PC-9 (cell line): Measurements from ENCODE around the gene NT5DC1. TPM values are rescaled to one million over a fixed set of nuclear protein-coding genes. Genes with fewer than 3 reads are reported as not detected.

ENCODE experiments used
- BruUV-seq: library from RNA; stranded (reverse); fragments of 400-500 nt; replicated peaks from 2 replicates; lab custom pipeline; 2021; lab: Mats Ljungman, UMichigan
- CTCF ChIA-PET: fragments of 300-600 bp; sonication (Branson Sonifier 250); formaldehyde crosslinking; loops from one replicate; lab custom pipeline; 2022; ENCODE audit warnings: antibody characterized with exemption; lab: Charles Lee
- POLR2A ChIA-PET: fragments of 300-600 bp; sonication (Branson Sonifier 250); formaldehyde crosslinking; loops from one replicate; lab custom pipeline; 2022; ENCODE audit warnings: antibody characterized with exemption; ENCODE audit not compliant: unreplicated experiment; lab: Charles Lee
- DNase-seq, 2 experiments: peaks; one replicate each; pipeline versions ENCODE4 v3.0.0 to v3.0.0-alpha.2; 2015 to 2022; ENCODE audit warnings: mixed read lengths in 1 of 2
- H2AFZ ChIP-seq: fragments of 200-600 bp; sonication (generic); 2 replicates; pipeline ENCODE4 v1.8.1; 2017; ENCODE audit warnings: antibody characterized with exemption
- H3F3A ChIP-seq: fragments of 200-600 bp; sonication (generic); 2 replicates; pipeline ENCODE4 v1.8.1; 2017; ENCODE audit warnings: antibody characterized with exemption, mild to moderate bottlenecking, low read depth; ENCODE audit not compliant: insufficient read depth
- H3K27ac ChIP-seq: fragments of 200-600 bp; sonication (generic); 2 replicates; pipeline ENCODE4 v1.6.1; 2016; ENCODE audit warnings: mixed run types
- H3K27me3 ChIP-seq: fragments of 200-600 bp; sonication (generic); 2 replicates; pipeline ENCODE4 v1.6.1; 2016; ENCODE audit warnings: low read depth, mixed run types; ENCODE audit not compliant: insufficient read depth
- H3K36me3 ChIP-seq: fragments of 200-600 bp; sonication (generic); 2 replicates; pipeline ENCODE4 v1.6.1; 2016; ENCODE audit warnings: low read depth, mixed run types
- H3K4me1 ChIP-seq: fragments of 200-600 bp; sonication (generic); replicated peaks from 2 replicates; pipeline ENCODE4 v1.6.1; 2016; ENCODE audit warnings: mixed run types; ENCODE audit not compliant: insufficient read depth
- H3K4me2 ChIP-seq: fragments of 200-600 bp; sonication (generic); 2 replicates; pipeline ENCODE4 v1.6.1; 2017; ENCODE audit warnings: mixed run types
- H3K4me3 ChIP-seq: fragments of 200-600 bp; sonication (generic); 2 replicates; pipeline ENCODE4 v1.6.1; 2016; ENCODE audit warnings: mixed run types
- H3K79me2 ChIP-seq: fragments of 200-600 bp; sonication (generic); 2 replicates; pipeline ENCODE4 v1.6.1; 2017; ENCODE audit warnings: low read depth, mixed run types
- H3K9me2 ChIP-seq: fragments of 200-600 bp; sonication (generic); 2 replicates; pipeline ENCODE4 v1.8.1; 2017; ENCODE audit warnings: mild to moderate bottlenecking; ENCODE audit not compliant: insufficient read depth
- H3K9me3 ChIP-seq: fragments of 200-600 bp; sonication (generic); 2 replicates; pipeline ENCODE4 v1.8.1; 2016; ENCODE audit warnings: low read depth; ENCODE audit not compliant: insufficient read depth
- H4K20me1 ChIP-seq: fragments of 200-600 bp; sonication (generic); 2 replicates; pipeline ENCODE4 v1.8.1; 2017; ENCODE audit not compliant: insufficient read depth
- CTCF ChIP-seq: fragments of 200-600 bp; sonication (generic); conservative IDR thresholded peaks from 2 replicates; pipeline ENCODE4 v1.6.1; 2017; ENCODE audit warnings: mixed run types, antibody characterized with exemption, mild to moderate bottlenecking, moderate library complexity
- EZH2 ChIP-seq: fragments of 200-600 bp; sonication (generic); IDR thresholded peaks from 2 replicates; pipeline ENCODE4 v1.8.0; 2017; ENCODE audit warnings: antibody characterized with exemption, low read depth
- intact Hi-C: fragments of 100-400 bp; cut with micrococcal nuclease; formaldehyde crosslinking; loops from one replicate; pipeline ENCODE4 v1.10.0; 2022; ENCODE audit not compliant: unreplicated experiment
- total RNA-seq: library from RNA; stranded (reverse); gene quantifications from 2 replicates; pipeline ENCODE4 v1.2.3, GENCODE V29; 2021

NT5DC1 gene
- total RNA-seq, 1 experiment from 2014 or later, result 33.5 TPM

- no peak for DNase-seq
- Histone ChIP-seq H3K9me3 (no peaks in the 10 kb centered on the region), H2AFZ (peak overlapping the region; percentile 96), H3K4me3 (peak overlapping the region; percentile 88), H3K4me1 (peaks cover 47% of the 10 kb centered on the region), H3K79me2 (peaks cover 64% of the 10 kb centered on the region), H3K4me2 (peak overlapping the region; percentile 78), H3K27ac (peak overlapping the region; percentile 86), H3K9me2 (no peaks in the 10 kb centered on the region), H3K36me3 (peaks cover 29% of the 10 kb centered on the region; the same call in 1 of the 2 replicates), H4K20me1 (peaks cover 42% of the 10 kb centered on the region), H3K27me3 (no peaks in the 10 kb centered on the region), H3F3A (peaks cover 10% of the 10 kb centered on the region; the same call in 1 of the 2 replicates)
- CTCF ChIA-PET, result interaction anchor here (3.1 kb wide), 1 partner anchor 10 kb away, joined by 12 read pairs; no protein-coding TSS in a partner anchor
- BruUV-seq, result no TSS peak
- intact Hi-C loops, result loop anchor here (1.0 to 2.0 kb wide), 3 partner anchors 25 to 292 kb away; partner anchors contain the start of genes DSE, RWDD1 and TSPYL4
- TF ChIP-seq EZH2 (no peak), CTCF (0 out of 2 replicates have a peak, but pooled peaks have one; percentile 10)
- POLR2A ChIA-PET, result interaction anchor here (0.6 to 0.7 kb wide), 2 partner anchors 93 to 233 kb away, joined by 6 read pairs; partner anchors contain the start of gene CALHM5
Measured at GRCh38 chr6:116278854-116279231, 178.2 kb downstream of the NT5DC1 start.

GRCh38 chr6:116279232-116280160 is 178.8 kb downstream of the NT5DC1 start, which contains the start of gene TSPYL1:
Gene TSPYL1 (minus strand): TSS chr6:116279930. CDS start chr6:116279830, 100 bp downstream.
- ChIA-PET CTCF (interaction anchor here (3.1 kb wide), 1 partner anchor 11 kb away, joined by 12 read pairs; no protein-coding TSS in a partner anchor), POLR2A (interaction anchor here (0.6 to 0.8 kb wide), 7 partner anchors 28 to 292 kb away, joined by 3 to 6 read pairs (median 3); partner anchors contain the start of genes CALHM5 and RWDD1)
- peaks cover 59% of the 10 kb centered on the region for H3K79me2 ChIP-seq
- H3K4me1 ChIP-seq, result peaks cover 47% of the 10 kb centered on the region
- H3K9me2 ChIP-seq, result no peaks in the 10 kb centered on the region
- no TSS peak for BruUV-seq
- DNase-seq, result peak; percentile 93 to 97
- intact Hi-C loops, result loop anchor here (1.0 to 2.0 kb wide), 3 partner anchors 25 to 292 kb away; partner anchors contain the start of genes DSE, RWDD1 and TSPYL4
- H3K9me3 ChIP-seq, result no peaks in the 10 kb centered on the region
- no peaks in the 10 kb centered on the region for H3K27me3 ChIP-seq
- peaks cover 41% of the 10 kb centered on the region for H4K20me1 ChIP-seq
- peak within 1 kb of the TSS; percentile 86 for H3K27ac ChIP-seq
- H3K4me3 ChIP-seq, result peak within 1 kb of the TSS; percentile 88
- H3K36me3 ChIP-seq, result peaks cover 25% of the 10 kb centered on the region; the same call in 1 of the 2 replicates
- H2AFZ ChIP-seq, result peak within 1 kb of the TSS; percentile 96
- TF ChIP-seq CTCF (0 out of 2 replicates have a peak, but pooled peaks have one; percentile 10), EZH2 (no peak)
- H3K4me2 ChIP-seq, result peak within 1 kb of the TSS; percentile 97
- peaks cover 10% of the 10 kb centered on the region; the same call in 1 of the 2 replicates for H3F3A ChIP-seq
